ENCODE results near the gene MAGEA6.
"Not testable (repeated sequence)": the region's sequence is repeated elsewhere in the genome, so short reads cannot be mapped to it uniquely, and the experiment has no call there.

MAGEA6 gene

DNA sequence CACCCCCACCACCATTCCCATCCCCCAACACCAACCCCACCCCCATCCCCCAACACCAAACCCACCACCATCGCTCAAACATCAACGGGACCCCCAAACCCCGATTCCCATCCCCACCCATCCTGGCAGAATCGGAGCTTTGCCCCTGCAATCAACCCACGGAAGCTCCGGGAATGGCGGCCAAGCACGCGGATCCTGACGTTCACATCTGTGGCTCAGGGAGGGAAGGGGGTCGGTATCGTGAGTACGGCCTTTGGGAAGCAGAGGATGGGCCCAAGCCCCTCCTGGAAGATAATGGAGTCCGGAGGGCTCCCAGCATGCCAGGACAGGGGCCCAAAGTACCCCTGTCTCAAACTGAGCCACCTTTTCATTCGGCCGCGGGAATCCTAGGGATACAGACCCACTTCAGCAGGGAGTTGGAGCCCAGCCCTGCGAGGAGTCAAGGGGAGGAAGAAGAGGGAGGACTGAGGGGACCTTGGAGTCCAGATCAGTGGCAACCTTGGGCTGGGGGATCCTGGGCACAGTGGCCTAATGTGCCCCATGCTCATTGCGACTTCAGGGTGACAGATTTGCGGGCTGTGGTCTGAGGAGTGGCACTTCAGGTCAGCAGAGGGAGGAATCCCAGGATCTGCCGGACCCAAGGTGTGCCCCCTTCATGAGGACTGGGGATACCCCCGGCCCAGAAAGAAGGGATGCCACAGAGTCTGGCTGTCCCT is 35.2 kb downstream of the MAGEA6 start:
- DNase-seq (ENCODE audit: low read depth): not testable (repeated sequence)

- DNase-seq (ENCODE audit: low read depth): no peak
Measured at GRCh38 chrX:152733261-152733975, 36.1 kb downstream of the MAGEA6 start, which contains the start of the genes CSAG1 and MAGEA12. Gene CSAG1 (minus strand): TSS chrX:152733721. CDS start chrX:152732460, 1,261 bp downstream. Gene MAGEA12 (plus strand): TSS chrX:152733757. CDS start chrX:152736162, 2,405 bp downstream.

DNA sequence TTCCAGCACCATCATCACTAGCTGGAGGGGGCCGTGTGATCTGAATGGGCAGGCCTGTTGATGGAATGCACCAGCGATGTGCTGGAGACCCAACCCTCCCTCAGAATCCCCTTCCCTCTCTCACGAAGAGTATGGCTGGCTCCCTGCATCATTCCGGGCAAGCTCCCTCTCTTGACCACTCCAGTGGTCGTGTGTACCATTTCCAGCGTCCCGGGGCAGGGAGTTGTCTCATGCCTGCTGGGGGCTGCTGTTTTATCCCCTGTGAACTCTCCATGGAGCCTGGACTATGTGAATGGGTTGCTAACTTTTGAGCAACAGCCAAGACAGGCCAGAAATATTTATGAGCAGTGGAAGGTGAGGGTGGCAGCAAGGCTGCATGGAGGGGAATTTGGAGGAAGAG is 44.1 kb downstream of the MAGEA6 start:
- no peak for DNase-seq (ENCODE audit: low read depth)
